ENCODE measurements around the gene JAZF1.
"Not testable (repeated sequence)": the region's sequence is repeated elsewhere in the genome, so short reads cannot be mapped to it uniquely, and the experiment has no call there.

JAZF1 gene

DNA sequence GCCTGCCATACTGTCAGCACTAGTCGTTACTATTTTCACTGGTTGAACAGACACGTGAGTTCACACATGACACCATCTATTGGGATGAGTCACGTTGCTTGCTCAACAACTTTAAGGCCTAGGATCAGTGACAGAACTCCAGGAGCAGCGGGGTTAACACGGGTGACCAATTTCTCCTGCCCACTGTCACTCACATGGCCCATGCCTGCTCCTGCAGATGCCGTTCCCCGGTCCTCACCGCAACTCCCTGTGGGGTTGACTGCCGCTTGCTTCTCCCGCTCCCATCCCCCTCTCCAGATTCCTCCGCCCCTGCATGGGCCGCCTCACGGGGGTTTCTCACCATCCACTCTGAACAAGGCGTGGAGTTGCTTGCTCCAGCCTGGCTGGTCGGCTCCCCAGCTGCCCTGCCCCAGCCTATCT is 312.5 kb downstream of the JAZF1 start:
- H3K27ac ChIP-seq = no peak overlapping the region

DNA sequence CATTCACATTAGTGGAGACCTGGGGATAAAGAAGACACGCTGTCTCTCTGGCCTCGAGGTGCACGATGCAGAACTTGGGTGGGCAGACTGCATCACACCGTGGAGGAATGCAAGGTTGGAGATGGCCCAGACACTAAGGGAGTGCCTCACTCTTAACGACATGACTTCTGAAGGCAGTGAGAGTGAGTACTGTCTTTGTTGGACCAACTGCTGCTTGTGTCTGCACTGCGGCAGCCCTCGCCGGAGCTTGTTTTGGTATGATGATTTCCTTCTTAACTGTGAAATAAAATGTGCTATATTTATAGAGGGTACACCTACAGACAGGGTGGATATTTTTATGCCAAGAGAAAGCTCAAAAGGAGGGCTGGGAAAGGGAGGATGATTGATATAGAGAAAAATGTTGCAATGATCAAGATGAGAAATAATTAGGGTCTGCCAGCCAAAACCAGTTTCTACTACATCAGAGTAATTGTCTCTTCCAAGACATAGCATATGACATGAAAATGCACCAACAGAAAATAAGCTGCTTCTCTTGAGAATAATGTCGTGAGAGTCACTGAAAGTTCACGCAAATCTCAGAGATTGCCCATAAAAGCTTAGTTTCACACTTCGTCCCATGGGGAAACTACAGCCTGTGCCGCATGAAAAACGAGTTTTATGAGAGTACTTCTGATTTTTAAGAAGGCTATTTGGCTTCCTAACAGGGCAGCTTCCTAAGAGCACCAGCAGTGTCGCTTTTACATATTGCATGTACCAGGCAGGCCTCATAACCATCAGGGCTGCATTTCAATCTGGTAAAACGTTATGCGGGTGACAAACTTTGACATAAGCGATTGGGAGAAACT is 313.5 kb downstream of the JAZF1 start:
- no peak overlapping the region for H3K27ac ChIP-seq
- TF ChIP-seq, protein P1, sequence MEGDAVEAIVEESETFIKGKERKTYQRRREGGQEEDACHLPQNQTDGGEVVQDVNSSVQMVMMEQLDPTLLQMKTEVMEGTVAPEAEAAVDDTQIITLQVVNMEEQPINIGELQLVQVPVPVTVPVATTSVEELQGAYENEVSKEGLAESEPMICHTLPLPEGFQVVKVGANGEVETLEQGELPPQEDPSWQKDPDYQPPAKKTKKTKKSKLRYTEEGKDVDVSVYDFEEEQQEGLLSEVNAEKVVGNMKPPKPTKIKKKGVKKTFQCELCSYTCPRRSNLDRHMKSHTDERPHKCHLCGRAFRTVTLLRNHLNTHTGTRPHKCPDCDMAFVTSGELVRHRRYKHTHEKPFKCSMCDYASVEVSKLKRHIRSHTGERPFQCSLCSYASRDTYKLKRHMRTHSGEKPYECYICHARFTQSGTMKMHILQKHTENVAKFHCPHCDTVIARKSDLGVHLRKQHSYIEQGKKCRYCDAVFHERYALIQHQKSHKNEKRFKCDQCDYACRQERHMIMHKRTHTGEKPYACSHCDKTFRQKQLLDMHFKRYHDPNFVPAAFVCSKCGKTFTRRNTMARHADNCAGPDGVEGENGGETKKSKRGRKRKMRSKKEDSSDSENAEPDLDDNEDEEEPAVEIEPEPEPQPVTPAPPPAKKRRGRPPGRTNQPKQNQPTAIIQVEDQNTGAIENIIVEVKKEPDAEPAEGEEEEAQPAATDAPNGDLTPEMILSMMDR (conservative IDR thresholded peaks at IDR 0.05) = no peak

More for the DNA sequence above, 312.5 kb downstream of the JAZF1 start:
- TF ChIP-seq, protein P1 (conservative IDR thresholded peaks at IDR 0.05) = no peak

DNA sequence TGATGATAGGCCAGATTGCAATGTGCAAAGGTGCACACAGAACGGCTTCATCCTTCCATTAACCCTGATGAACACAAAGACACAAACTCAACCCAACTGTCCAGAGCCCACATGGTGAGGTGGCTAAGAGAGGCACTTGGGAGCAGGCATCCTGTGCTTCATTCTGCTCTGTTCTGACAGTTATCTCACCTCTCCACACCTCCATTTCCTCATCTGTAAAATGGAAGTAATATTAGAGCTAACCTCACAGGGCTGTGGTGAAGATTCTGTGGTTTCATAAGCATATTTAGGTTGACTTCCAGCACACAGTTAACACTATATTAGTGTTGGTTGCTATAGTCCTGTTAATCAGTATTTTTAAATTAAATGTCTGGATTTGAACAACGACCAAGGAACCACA is 314.3 kb downstream of the JAZF1 start:
- TF ChIP-seq, protein P1 (conservative IDR thresholded peaks at IDR 0.05) = no peak
- H3K27ac ChIP-seq = no peak overlapping the region

DNA sequence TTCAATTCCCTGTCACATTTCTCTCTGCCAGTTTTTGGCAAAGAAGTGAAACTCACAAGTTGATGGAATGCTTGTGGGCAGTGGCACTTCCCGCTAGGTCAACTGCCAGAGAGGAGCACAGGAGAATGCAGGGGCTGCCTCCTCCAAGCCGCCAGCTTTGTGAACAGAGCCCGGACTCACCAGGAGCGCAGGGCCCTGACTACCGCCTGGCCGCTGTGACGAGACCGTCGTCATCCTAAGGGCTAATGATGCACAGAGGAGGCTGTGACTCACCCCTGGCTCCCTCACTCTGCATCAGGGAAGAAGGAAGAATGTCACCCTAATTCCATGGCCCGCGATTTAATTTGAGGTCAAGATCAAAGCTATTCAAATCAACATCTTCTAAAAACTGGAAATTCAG is 316.7 kb downstream of the JAZF1 start:
- TF ChIP-seq, protein P1 (conservative IDR thresholded peaks at IDR 0.05) = no peak
- no peak overlapping the region for H3K27ac ChIP-seq

DNA sequence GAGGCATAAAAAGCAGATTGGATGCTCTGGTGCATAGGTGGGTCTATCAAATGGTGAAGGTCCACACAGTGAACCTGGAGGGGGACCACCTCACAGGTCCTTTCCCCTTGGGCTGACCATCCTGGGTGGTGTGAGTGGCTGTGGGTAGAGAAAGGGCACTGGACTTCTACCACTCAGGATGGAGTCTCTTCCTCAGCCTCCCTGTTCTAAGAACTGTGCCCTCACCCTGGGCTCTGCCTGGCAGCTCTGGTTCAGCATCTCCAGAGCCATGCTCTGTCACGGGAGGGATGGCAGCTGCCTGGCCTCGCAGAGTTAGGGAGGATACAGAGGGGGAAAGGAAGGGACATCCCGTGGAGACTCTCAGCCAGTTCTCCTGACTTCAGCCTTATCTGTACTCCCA is 318.8 kb downstream of the JAZF1 start:
- TF ChIP-seq, protein P1 (conservative IDR thresholded peaks at IDR 0.05) = no peak
- H3K27ac ChIP-seq = no peak overlapping the region

DNA sequence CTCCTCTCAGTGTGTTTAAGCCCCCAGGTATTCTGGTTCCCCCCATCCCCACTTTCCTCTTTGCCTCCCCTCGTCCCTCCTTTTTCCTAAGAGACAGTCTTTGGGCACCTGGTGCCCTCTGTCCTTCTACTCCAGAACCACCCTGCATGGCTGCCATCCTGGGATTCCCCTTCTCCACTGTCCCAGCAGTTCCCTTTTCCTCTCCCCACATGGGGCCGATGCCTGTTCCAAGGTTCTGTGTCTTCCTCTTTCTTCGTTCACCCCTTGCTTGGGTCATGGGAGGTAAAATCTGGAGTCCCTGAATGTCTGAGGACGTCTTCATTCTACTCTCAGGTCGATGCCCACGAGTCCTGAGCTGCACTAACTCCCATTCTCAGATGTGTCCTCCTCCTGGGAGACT is 319.8 kb downstream of the JAZF1 start:
- TF ChIP-seq, protein P1 (conservative IDR thresholded peaks at IDR 0.05) = no peak

DNA sequence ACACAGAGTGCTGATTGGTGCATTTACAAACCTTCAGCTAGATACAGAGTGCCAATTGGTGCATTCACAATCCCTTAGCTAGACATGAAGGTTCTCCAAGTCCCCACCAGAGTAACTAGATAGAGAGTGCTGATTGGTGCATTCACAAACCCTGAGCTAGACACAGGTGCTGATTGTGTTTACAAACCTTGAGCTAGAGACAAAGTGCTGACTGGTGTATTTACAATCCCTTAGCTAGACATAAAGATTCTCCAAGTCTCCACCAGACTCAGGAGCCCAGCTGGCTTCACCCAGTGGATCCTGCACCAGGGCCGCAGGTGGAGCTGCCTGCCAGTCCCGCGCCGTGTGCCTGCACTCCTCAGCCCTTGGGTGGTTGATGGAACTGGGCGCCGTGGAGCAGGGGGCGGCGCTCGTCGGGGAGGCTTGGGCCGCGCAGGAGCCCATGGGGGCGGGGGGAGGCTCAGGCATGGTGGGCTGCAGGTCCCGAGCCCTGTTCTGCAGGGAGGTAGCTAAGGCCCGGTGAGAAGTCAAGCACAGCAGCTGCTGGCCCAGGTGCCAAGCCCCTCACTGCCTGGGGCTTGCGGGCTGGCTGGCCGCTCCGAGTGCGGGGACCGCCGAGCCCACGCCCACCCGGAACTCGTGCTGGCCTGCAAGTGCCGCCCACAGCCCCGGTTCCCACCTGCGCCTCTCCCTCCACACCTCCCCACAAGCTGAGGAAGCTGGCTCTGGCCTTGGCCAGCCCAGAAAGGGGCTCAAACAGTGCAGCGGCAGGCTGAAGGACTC is 323.7 kb downstream of the JAZF1 start:
- H3K27ac ChIP-seq = not testable (repeated sequence)

More for the DNA sequence above, 319.8 kb downstream of the JAZF1 start:
- no peak overlapping the region for H3K27ac ChIP-seq
